Muscle layer of colon (tissue), 2 donors: ENCODE measurements around the gene PEX14.

Experiments used
- H3K27ac ChIP-seq: one replicate; pipeline ENCODE4 v1.7.0; 2013; ENCODE audit warnings: low read depth, mild to moderate bottlenecking, low read length, moderate library complexity
- H3K27me3 ChIP-seq, 2 donors: one replicate each; pipeline ENCODE4 v1.7.0; 2013; ENCODE audit warnings: low read length in 2 of 2, mild to moderate bottlenecking in 2 of 2; ENCODE audit not compliant: insufficient read depth in 2 of 2, control insufficient read depth in 1 of 2
- H3K36me3 ChIP-seq: one replicate; pipeline ENCODE4 v1.7.0; 2013; ENCODE audit warnings: mild to moderate bottlenecking, low read length; ENCODE audit not compliant: insufficient read depth
- H3K4me1 ChIP-seq: one replicate; pipeline ENCODE4 v1.7.0; 2013; ENCODE audit warnings: mild to moderate bottlenecking, low read length; ENCODE audit not compliant: insufficient read depth
- H3K4me3 ChIP-seq, 2 donors: one replicate each; pipeline ENCODE4 v1.7.0; 2013; ENCODE audit warnings: low read length in 2 of 2, low read depth in 1 of 2, mild to moderate bottlenecking in 1 of 2, moderate library complexity in 1 of 2
- H3K9ac ChIP-seq: one replicate; pipeline ENCODE4 v1.7.0; 2013; ENCODE audit warnings: low read length
- H3K9me3 ChIP-seq: one replicate; pipeline ENCODE4 v1.7.0; 2013; ENCODE audit warnings: mild to moderate bottlenecking, low read length
- donor health status: abdominal sarcoma.
- donor health status: Adenocarcinoma of cecum.

The PEX14 gene

DNA sequence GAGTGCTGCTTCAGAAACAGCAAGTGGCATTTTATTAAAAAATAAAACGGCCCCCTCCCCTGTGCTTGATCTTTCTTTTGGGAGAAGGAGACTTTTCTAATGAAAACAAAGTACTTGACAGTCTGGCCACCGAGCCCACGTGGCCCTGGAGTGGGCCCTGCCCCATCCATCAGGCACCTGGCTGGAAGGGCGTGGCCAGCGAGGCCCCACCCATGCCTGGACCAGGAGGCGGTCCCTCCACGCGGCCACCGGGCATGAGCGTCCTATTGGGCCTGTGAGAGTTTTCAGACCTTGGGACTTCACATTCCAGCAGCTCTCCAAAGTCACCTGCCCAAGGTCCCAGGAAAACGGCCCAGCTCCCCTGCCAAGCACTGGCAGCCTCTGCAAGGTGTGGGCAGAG, 177.0 kb downstream of the PEX14 start:
- no peak overlapping the region for H3K9ac ChIP-seq
- H3K9me3 ChIP-seq: no peaks in the 10 kb centered on the region
- peak overlapping the region; percentile 36 for H3K27ac ChIP-seq
- H3K27me3 ChIP-seq: no peaks in the 10 kb centered on the region
- no peak overlapping the region for H3K4me3 ChIP-seq
- peaks cover 73% of the 10 kb centered on the region for H3K4me1 ChIP-seq
- H3K36me3 ChIP-seq: peaks cover 36% of the 10 kb centered on the region

DNA sequence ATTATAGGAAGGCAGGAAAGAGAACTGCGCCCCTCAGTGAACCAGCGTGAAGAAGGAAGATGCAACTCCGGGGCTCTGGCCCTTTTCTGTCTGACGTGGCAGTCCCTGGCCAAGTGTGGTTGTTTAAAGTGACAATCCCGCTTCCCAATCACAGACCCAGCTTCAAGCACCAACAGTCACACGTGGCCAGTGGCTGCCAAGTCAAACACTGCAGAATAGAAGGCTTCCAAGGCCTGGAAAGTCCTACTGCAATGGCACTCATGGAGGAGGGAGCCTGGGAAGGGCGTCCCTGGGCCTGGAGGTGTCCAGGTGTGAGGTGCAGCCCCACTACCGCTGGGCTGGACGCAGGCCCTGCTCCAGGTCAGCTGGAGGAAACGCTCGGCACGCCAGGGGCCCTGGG, 177.9 kb downstream of the PEX14 start:
- Histone ChIP-seq H3K36me3 (peaks cover 31% of the 10 kb centered on the region), H3K4me1 (peaks cover 81% of the 10 kb centered on the region), H3K9me3 (no peaks in the 10 kb centered on the region), H3K9ac (peak overlapping the region; percentile 5), H3K27ac (peak overlapping the region; percentile 90), H3K27me3 (no peaks in the 10 kb centered on the region), H3K4me3 (peak overlapping the region in 1 of 2 donors; percentile 22)

DNA sequence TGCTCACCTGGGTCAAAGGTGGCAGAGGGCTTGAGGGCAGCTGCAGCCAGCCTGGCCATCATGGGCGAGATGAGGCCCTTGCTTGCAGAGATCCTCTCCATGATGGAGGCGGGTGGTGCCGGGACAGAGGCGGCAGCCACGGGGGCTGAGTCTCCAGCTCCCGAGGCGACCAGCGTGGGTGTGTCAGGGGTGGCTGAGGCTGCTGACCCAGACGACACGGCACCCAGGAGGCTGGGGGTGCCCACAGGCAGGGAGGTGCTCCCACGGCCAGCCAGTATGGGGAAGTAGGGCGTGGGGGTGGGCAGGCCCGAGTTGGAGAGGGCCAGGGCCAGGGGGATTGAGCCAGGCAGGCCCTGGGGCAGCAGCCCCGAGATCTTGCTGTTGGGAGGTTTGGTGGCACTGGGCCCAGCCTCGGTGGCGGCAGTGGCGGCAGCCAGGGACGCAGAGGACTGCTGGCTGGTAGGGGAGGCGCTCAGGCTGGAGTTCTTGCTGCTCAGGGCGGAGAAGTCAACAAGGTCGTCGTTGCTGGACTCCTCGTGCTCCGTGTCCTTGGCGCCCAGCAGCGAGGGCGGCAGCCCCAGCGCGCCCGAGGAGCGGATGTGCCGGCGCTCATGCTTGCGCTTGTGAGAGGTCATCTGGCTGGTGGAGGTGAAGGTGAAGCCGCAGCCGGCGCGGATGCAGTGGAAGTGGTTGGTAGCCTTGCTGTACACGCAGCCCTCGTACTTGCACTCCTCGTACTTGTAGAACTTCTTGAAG, 178.8 kb downstream of the PEX14 start:
- H3K36me3 ChIP-seq: peaks cover 26% of the 10 kb centered on the region
- H3K27ac ChIP-seq: peak overlapping the region; percentile 90
- peak overlapping the region in 1 of 2 donors; percentile 9 for H3K4me3 ChIP-seq

DNA sequence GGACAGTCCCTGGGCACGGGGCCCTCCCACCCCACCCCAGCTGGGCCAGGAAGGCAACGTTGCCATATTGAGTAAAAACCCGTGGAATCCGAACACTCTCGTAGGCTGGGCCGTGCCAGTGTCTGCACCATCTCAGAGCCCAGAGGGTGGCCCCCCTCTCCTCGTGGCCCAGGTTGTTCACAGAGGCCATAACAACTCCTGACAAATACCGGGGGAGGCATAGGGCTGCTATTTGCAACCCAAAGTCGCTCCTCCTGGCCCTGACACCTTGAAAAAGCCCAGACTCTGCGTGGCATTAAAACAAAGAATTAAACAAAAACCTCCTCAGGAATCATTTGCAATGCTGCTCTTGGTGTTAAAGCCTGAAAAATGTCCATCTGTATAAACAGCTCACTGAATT, 180.3 kb downstream of the PEX14 start:
- Histone ChIP-seq H3K27ac (peak overlapping the region; percentile 90), H3K36me3 (peaks cover 37% of the 10 kb centered on the region), H3K4me1 (peaks cover 87% of the 10 kb centered on the region), H3K4me3 (no peak overlapping the region), H3K27me3 (no peaks in the 10 kb centered on the region), H3K9me3 (no peaks in the 10 kb centered on the region), H3K9ac (no peak overlapping the region)

More for the DNA sequence above, 178.8 kb downstream of the PEX14 start:
- H3K9me3 ChIP-seq: no peaks in the 10 kb centered on the region
- no peaks in the 10 kb centered on the region for H3K27me3 ChIP-seq
- H3K9ac ChIP-seq: no peak overlapping the region
- H3K4me1 ChIP-seq: peaks cover 87% of the 10 kb centered on the region

DNA sequence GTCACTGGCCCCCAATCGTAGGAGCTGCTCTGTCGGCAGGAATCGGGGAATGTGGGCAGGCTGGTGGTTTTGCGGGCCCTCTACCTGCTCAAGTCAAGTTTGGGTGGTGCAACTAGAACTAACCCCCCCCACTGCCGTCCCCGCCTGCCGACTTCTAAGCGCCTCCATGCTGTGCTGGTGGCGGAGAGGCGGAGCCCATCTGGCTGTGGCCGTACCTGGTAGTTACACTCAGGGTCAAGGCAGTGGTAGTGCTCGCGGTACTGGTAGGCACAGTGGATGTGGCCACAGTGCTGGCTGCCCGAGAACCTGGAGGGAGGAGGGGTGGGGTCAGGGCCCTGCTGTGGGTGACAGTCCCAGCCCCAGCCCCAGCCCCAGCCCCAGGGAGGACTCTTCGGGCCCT, 181.7 kb downstream of the PEX14 start:
- H3K36me3 ChIP-seq: peaks cover 38% of the 10 kb centered on the region
- peak overlapping the region; percentile 90 for H3K27ac ChIP-seq
- H3K27me3 ChIP-seq: no peaks in the 10 kb centered on the region
- H3K9me3 ChIP-seq: no peaks in the 10 kb centered on the region
- no peak overlapping the region for H3K4me3 ChIP-seq
- peaks cover 80% of the 10 kb centered on the region for H3K4me1 ChIP-seq
- no peak overlapping the region for H3K9ac ChIP-seq

DNA sequence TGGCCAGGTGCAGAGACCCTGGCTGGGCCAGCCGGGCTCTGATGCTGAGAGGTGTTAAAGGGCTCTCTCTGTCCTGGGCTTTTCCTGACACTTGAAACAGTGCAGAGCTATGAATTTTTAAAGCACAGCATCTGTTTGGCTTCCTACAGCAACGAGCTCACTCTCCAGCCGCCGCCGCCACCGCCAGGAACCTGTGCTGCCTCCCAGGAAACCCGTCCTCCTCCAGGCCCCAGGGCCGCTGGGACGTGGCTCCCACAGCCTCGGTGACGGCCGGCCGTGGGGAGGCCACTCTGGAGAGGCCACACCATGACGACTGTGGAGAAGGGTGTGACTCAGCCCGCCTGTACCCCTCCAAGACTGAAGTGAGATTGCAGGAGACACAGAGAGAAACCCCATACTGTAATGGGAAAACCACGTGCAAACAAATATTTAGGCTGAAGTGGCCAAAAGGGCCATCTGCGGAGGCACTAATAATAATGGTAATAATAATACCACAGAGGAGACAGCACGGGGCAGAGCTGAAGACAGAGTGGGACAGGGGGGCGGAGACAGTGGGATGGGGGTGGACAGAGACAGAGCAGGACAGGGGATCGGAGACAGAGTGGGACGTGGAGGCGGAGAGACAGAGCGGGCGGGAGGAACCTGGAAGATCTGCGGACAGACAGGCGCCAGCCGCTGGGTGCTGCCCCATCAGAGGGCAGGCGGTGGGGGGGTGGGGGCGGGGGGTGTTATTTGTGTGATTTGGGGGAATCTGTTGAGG, 182.5 kb downstream of the PEX14 start:
- Histone ChIP-seq H3K4me3 (no peak overlapping the region), H3K4me1 (peaks cover 73% of the 10 kb centered on the region), H3K27me3 (no peaks in the 10 kb centered on the region), H3K36me3 (peaks cover 34% of the 10 kb centered on the region), H3K9me3 (no peaks in the 10 kb centered on the region), H3K27ac (peak overlapping the region; percentile 90), H3K9ac (peak overlapping the region; percentile 27)

DNA sequence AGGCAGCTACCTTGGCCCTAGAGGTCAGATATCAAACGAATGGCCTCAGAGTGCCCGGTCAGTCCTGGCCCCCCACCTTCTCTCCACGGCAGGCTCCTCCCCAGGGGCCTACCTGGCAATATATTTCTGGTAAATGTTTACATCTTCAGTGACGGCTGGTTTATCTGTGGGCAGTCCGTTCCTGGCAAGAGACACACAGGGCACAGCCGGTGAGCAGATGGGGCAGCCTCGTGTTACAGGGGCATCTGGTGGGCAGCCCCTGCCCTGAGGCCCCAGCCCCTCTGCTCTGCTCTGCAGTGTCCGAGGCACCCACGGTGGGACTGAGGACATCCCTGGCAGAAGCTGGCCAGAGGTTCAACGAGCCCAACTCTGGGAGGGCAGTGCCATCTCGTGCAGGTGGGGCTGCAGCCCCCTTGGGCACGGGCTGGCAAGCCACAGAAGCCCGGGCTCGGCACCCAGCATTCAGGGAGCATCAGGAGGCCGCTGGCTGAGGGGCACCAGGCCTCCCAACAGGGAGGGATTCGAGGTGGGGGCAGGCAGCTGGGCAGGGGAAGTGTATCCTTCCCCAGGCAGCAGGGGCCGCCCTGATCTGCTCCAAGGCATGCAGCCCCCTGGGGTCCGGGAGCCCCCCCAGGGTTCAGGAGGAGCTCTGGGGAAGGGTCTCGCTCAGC, 183.8 kb downstream of the PEX14 start:
- Histone ChIP-seq H3K4me1 (peaks cover 73% of the 10 kb centered on the region), H3K4me3 (no peak overlapping the region), H3K36me3 (peaks cover 21% of the 10 kb centered on the region), H3K27me3 (no peaks in the 10 kb centered on the region), H3K9ac (no peak overlapping the region), H3K27ac (peak overlapping the region; percentile 90), H3K9me3 (no peaks in the 10 kb centered on the region)

DNA sequence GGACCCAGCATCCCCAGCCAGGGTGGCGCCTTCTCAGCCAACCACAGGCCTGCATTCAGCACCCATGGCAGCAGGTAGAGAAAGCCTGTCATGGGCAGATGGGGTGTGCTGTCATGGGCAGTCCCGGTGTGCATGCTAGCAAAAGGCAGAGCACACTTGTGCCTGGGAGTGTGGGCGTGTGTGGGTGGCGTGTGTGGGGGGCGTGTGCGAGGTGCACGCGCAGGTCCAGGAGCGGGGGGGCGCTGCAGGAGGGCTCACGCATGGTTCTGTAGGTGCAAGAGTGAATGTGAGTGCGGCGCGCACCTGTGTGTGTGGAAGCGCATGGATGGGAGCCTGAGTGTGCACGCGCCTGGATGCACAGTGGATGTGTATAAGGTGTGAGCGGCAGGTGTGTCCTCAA, 184.5 kb downstream of the PEX14 start:
- Histone ChIP-seq H3K9me3 (no peaks in the 10 kb centered on the region), H3K4me3 (no peak overlapping the region), H3K9ac (no peak overlapping the region), H3K27ac (peak overlapping the region; percentile 90), H3K36me3 (peaks cover 15% of the 10 kb centered on the region), H3K27me3 (no peaks in the 10 kb centered on the region), H3K4me1 (peaks cover 72% of the 10 kb centered on the region)

DNA sequence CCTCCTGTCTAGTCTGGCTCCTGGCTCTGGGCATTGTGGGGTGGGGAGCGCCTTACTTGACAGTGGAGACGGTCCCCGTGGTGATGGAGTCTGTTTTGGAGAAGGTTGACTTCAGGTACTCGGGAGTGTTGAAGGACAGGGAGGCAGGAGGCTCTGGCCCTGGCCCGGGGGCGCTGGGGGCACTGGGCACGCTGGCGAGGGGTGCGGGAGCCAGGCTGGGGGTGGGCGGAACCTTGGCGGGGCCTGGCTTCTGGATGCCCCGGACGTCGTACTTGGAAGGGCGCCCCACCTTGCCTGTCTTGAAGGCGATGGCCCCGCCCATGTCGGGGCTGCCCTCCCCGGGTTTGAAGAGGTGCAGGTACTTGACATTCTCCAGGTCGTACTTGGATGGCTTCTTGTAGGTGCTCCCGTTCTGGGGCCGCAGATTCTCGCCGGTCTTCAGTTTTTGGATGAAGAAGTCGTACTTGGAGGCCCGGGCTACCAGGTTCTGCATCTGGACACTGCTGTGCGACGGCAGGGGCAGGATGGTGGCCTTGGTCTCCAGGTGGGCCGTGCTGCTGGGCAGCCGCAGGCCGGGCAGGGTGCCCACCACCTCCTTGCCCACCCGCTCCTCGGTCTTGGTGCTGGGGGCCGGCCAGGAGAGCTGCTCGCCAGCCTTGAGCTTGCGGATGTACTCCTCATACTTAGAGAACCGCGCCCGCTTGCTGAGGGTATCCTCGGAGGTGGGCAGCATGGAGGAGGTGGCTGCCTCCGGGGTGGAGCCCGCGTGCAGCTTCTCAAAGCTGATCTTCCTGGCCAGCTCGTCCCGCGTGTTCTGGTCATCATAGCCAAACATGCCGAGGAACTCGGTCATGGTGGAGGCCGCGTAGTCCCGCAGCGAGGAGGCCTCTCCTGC, 185.1 kb downstream of the PEX14 start:
- H3K9ac ChIP-seq: no peak overlapping the region
- no peaks in the 10 kb centered on the region for H3K9me3 ChIP-seq
- H3K36me3 ChIP-seq: peaks cover 11% of the 10 kb centered on the region
- no peaks in the 10 kb centered on the region for H3K27me3 ChIP-seq
- no peak overlapping the region for H3K4me3 ChIP-seq
- peaks cover 68% of the 10 kb centered on the region for H3K4me1 ChIP-seq
- peak overlapping the region; percentile 90 for H3K27ac ChIP-seq

DNA sequence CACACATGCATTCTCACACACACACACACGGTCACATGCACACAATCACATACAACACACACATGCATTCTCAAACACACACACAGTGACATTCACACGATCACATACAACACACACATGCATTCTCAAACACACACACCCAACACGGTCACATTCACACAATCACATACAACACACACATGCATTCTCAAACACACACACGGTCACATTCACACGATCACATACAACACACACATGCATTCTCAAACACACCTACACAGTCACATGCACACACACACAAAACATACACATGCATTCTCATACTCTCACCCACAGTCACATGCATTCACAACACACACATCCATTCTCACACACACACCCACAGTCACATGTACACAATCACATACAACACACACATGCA, 186.7 kb downstream of the PEX14 start:
- no peak overlapping the region for H3K4me3 ChIP-seq
- no peaks in the 10 kb centered on the region for H3K9me3 ChIP-seq
- H3K4me1 ChIP-seq: peaks cover 66% of the 10 kb centered on the region
- H3K27ac ChIP-seq: peak overlapping the region; percentile 36
- H3K9ac ChIP-seq: no peak overlapping the region
- H3K27me3 ChIP-seq: no peaks in the 10 kb centered on the region
- H3K36me3 ChIP-seq: peaks cover 11% of the 10 kb centered on the region
